ENCODE measurements around the gene KIF2C. TPM values are rescaled to one million over a fixed set of nuclear protein-coding genes. Genes with fewer than 3 reads are reported as not detected.

Gene KIF2C
- total and polyA plus RNA-seq, 9 of the 15 experiments (the other 6 are each of a cell fraction or from before 2014, with no cell fraction given) = 84.9 to 226 (median 169) TPM

DNA sequence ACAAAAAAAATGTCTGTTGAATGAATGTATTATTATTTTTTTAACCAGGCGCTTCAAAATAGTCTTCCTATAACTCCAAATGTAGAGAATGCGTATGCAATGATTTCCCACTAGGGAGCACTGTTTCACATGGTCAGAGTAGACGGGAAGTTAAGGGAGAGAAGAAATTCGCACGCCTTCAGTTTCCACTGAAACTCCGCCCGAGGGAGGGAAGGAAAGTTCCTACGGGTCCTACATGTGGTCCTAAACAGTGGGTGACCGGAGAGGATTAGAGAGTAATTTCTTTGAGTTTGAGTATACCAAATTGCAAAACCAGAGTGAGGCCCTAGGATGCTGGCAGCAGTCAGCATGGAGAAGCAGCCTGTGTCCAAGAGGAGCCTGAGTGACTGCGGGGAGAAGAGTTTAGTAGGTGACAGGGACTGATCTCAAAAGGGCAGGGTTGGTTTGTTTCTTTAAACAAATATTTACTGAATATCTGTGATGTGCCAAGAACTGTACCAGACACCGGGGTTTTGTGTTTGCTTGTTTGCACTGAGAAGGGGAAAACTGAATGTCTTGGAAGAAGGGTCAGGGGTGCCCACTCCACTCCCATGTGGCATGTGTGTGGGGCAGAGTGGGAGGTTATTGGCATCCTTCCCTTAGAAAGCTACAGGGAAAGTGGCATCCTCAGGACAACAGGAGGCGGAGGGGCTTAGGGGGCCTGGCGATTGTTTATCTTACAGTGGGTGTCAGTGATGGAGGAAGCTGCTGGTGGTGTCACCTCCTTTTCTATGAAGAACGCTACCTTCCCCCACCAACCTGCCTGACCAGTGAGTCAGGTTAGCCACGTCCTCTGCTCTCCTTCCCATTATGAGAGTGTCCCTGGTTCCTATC, 31.4 kb upstream of the KIF2C start (continued):
- TF ChIP-seq, protein P1, sequence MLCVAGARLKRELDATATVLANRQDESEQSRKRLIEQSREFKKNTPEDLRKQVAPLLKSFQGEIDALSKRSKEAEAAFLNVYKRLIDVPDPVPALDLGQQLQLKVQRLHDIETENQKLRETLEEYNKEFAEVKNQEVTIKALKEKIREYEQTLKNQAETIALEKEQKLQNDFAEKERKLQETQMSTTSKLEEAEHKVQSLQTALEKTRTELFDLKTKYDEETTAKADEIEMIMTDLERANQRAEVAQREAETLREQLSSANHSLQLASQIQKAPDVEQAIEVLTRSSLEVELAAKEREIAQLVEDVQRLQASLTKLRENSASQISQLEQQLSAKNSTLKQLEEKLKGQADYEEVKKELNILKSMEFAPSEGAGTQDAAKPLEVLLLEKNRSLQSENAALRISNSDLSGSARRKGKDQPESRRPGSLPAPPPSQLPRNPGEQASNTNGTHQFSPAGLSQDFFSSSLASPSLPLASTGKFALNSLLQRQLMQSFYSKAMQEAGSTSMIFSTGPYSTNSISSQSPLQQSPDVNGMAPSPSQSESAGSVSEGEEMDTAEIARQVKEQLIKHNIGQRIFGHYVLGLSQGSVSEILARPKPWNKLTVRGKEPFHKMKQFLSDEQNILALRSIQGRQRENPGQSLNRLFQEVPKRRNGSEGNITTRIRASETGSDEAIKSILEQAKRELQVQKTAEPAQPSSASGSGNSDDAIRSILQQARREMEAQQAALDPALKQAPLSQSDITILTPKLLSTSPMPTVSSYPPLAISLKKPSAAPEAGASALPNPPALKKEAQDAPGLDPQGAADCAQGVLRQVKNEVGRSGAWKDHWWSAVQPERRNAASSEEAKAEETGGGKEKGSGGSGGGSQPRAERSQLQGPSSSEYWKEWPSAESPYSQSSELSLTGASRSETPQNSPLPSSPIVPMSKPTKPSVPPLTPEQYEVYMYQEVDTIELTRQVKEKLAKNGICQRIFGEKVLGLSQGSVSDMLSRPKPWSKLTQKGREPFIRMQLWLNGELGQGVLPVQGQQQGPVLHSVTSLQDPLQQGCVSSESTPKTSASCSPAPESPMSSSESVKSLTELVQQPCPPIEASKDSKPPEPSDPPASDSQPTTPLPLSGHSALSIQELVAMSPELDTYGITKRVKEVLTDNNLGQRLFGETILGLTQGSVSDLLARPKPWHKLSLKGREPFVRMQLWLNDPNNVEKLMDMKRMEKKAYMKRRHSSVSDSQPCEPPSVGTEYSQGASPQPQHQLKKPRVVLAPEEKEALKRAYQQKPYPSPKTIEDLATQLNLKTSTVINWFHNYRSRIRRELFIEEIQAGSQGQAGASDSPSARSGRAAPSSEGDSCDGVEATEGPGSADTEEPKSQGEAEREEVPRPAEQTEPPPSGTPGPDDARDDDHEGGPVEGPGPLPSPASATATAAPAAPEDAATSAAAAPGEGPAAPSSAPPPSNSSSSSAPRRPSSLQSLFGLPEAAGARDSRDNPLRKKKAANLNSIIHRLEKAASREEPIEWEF (CRISPR knock-in tag; IDR thresholded peaks at IDR 0.05) = no peak
- no peak for TF ChIP-seq FOXK1 (CRISPR knock-in tag; IDR thresholded peaks at IDR 0.05; ENCODE audit: borderline replicate concordance)
- TF ChIP-seq, protein P2, sequence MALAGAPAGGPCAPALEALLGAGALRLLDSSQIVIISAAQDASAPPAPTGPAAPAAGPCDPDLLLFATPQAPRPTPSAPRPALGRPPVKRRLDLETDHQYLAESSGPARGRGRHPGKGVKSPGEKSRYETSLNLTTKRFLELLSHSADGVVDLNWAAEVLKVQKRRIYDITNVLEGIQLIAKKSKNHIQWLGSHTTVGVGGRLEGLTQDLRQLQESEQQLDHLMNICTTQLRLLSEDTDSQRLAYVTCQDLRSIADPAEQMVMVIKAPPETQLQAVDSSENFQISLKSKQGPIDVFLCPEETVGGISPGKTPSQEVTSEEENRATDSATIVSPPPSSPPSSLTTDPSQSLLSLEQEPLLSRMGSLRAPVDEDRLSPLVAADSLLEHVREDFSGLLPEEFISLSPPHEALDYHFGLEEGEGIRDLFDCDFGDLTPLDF (CRISPR knock-in tag; IDR thresholded peaks at IDR 0.05) = 0 out of 2 replicates have a peak, but pooled peaks have one; percentile 43
- no peak for TF ChIP-seq RFX5 (IDR thresholded peaks at IDR 0.05; ENCODE audit: low read depth, low read length)

Measured in K562 (cell line).